Left renal cortex interstitium (tissue), 4 donors: ENCODE results near the gene RNLS. TPM values are rescaled to one million over a fixed set of nuclear protein-coding genes. Genes with fewer than 3 reads are reported as not detected.

Experiments
- polyA plus RNA-seq, 4 donors: library from polyadenylated mRNA; unstranded; fragments of 120-200 nt; gene quantifications; one replicate each; pipeline ENCODE4 v1.2.1, GENCODE V29; 2013; ENCODE audit not compliant: insufficient read length in 4 of 4

The RNLS gene
- polyA plus RNA-seq, 4 donors: 14.5 to 21.2 (median 15.8) TPM

Other genes with a start within 250 kb of the RNLS start
- under 1 TPM; 0.17 to 0.31 (median 0.25) TPM for gene LIPJ, start 3.4 kb upstream of the RNLS start, polyA plus RNA-seq
- under 1 TPM; 0.11 to 0.47 (median 0.43) TPM for gene LIPF, start 81.1 kb upstream of the RNLS start, polyA plus RNA-seq
- gene LIPK, start 122.9 kb upstream of the RNLS start, polyA plus RNA-seq: not detected
- not detected for gene LIPN, start 176.7 kb upstream of the RNLS start, polyA plus RNA-seq
- gene LIPM, start 219.4 kb upstream of the RNLS start, polyA plus RNA-seq: under 1 TPM in 1 of 4 donors, not detected in 3; 0.13 TPM